BE2C (cell line): Measurements from ENCODE around the gene ACKR3.

ENCODE experiments used
- DNase-seq: peaks from one replicate; pipeline ENCODE4 v3.0.0-alpha.2; 2020
- H3K27me3 ChIP-seq: fragments of 250-450 bp; sonication (Bioruptor Pico); 2 replicates; pipeline ENCODE4 v1.5.1; 2020; ENCODE audit warnings: mild to moderate bottlenecking
- H3K36me3 ChIP-seq: fragments of 250-450 bp; sonication (Bioruptor Pico); 2 replicates; pipeline ENCODE4 v1.5.1; 2020; ENCODE audit warnings: mild to moderate bottlenecking
- H3K4me1 ChIP-seq: fragments of 250-450 bp; sonication (Bioruptor Pico); 2 replicates; pipeline ENCODE4 v1.5.1; 2020
- H3K4me3 ChIP-seq: 2 replicates; pipeline ENCODE4 v1.5.1; 2011; ENCODE audit warnings: low read depth, low read length
- H3K9me3 ChIP-seq: fragments of 250-450 bp; sonication (Bioruptor Pico); 2 replicates; pipeline ENCODE4 v1.5.1; 2020
- CTCF ChIP-seq: IDR thresholded peaks from 2 replicates; pipeline ENCODE4 v1.5.1; 2012; ENCODE audit warnings: mild to moderate bottlenecking, low read depth, low read length

ACKR3 gene

GRCh38 chr2:236568068-236568921, 1.3 kb upstream of the ACKR3 start:
- no peaks in the 10 kb centered on the region for H3K36me3 ChIP-seq
- no peaks in the 10 kb centered on the region for H3K4me1 ChIP-seq
- H3K27me3 ChIP-seq = peaks cover 79% of the 10 kb centered on the region
- H3K9me3 ChIP-seq = no peaks in the 10 kb centered on the region
- no peak for DNase-seq
- no peak for TF ChIP-seq CTCF
- no peak overlapping the region for H3K4me3 ChIP-seq

- H3K4me3 ChIP-seq = no peak overlapping the region
- no peak for TF ChIP-seq CTCF
- peaks cover 85% of the 10 kb centered on the region for H3K27me3 ChIP-seq
Measured at GRCh38 chr2:236568922-236569572, 578 bp upstream of the ACKR3 start.

GRCh38 chr2:236570081-236570868, 650 bp downstream of the ACKR3 start:
- TF ChIP-seq CTCF = no peak
- DNase-seq = no peak
- Histone ChIP-seq H3K4me3 (no peak overlapping the region), H3K36me3 (no peaks in the 10 kb centered on the region), H3K9me3 (no peaks in the 10 kb centered on the region), H3K4me1 (no peaks in the 10 kb centered on the region), H3K27me3 (peaks cover 78% of the 10 kb centered on the region)

More at GRCh38 chr2:236568922-236569572, 578 bp upstream of the ACKR3 start:
- Histone ChIP-seq H3K4me1 (no peaks in the 10 kb centered on the region), H3K36me3 (no peaks in the 10 kb centered on the region), H3K9me3 (no peaks in the 10 kb centered on the region)
- DNase-seq = no peak

- Histone ChIP-seq H3K4me1 (no peaks in the 10 kb centered on the region), H3K27me3 (peaks cover 70% of the 10 kb centered on the region), H3K36me3 (no peaks in the 10 kb centered on the region), H3K9me3 (no peaks in the 10 kb centered on the region), H3K4me3 (no peak overlapping the region)
- DNase-seq = no peak
- TF ChIP-seq CTCF = no peak
Measured at GRCh38 chr2:236571145-236571544, 1.5 kb downstream of the ACKR3 start.

GRCh38 chr2:236572482-236572881, 2.9 kb downstream of the ACKR3 start:
- DNase-seq = no peak
- H3K36me3 ChIP-seq = no peaks in the 10 kb centered on the region
- no peak for TF ChIP-seq CTCF
- H3K4me1 ChIP-seq = no peaks in the 10 kb centered on the region
- no peaks in the 10 kb centered on the region for H3K9me3 ChIP-seq
- no peak overlapping the region for H3K4me3 ChIP-seq
- H3K27me3 ChIP-seq = peaks cover 56% of the 10 kb centered on the region
